ENCODE data around the gene LAMB1. TPM values are rescaled to one million over a fixed set of nuclear protein-coding genes. Genes with fewer than 3 reads are reported as not detected.
A peak's percentile ranks its signal among the peaks of the same experiment; 100 is the strongest.

LAMB1 gene
- total RNA-seq, 1 donor, result 332 TPM

GRCh38 chr7:107884066-107884818 lies 118.7 kb downstream of the LAMB1 start:
- DNase-seq (ENCODE audit: low read depth), result no peak
- no peak overlapping the region for H3K4me3 ChIP-seq (ENCODE audit: low read depth, low read length)
- no peak for TF ChIP-seq CTCF (IDR thresholded peaks at IDR 0.05; ENCODE audit: insufficient read depth, low read length)

GRCh38 chr7:107882766-107883165 lies 120.2 kb downstream of the LAMB1 start:
- TF ChIP-seq CTCF (IDR thresholded peaks at IDR 0.05; ENCODE audit: insufficient read depth, low read length), result no peak
- no peak overlapping the region for H3K4me3 ChIP-seq (ENCODE audit: low read depth, low read length)
- DNase-seq (ENCODE audit: low read depth), result no peak

- peak; percentile 83 for TF ChIP-seq CTCF (IDR thresholded peaks at IDR 0.05; ENCODE audit: insufficient read depth, low read length)
- no peak overlapping the region for H3K4me3 ChIP-seq (ENCODE audit: low read depth, low read length)
- peak; percentile 67 for DNase-seq (ENCODE audit: low read depth)
Observed at GRCh38 chr7:107879400-107880035, 123.4 kb downstream of the LAMB1 start.

GRCh38 chr7:107878636-107879035 lies 124.3 kb downstream of the LAMB1 start:
- no peak overlapping the region for H3K4me3 ChIP-seq (ENCODE audit: low read depth, low read length)
- no peak for DNase-seq (ENCODE audit: low read depth)
- no peak for TF ChIP-seq CTCF (IDR thresholded peaks at IDR 0.05; ENCODE audit: insufficient read depth, low read length)

GRCh38 chr7:107877731-107878382 lies 125.1 kb downstream of the LAMB1 start:
- DNase-seq (ENCODE audit: low read depth), result no peak
- no peak for TF ChIP-seq CTCF (IDR thresholded peaks at IDR 0.05; ENCODE audit: insufficient read depth, low read length)
- H3K4me3 ChIP-seq (ENCODE audit: low read depth, low read length), result no peak overlapping the region

- no peak for TF ChIP-seq CTCF (IDR thresholded peaks at IDR 0.05; ENCODE audit: insufficient read depth, low read length)
- no peak for DNase-seq (ENCODE audit: low read depth)
- H3K4me3 ChIP-seq (ENCODE audit: low read depth, low read length), result no peak overlapping the region
Observed at GRCh38 chr7:107876916-107877315, 126.0 kb downstream of the LAMB1 start.

Data from fibroblast of the aortic adventitia (primary cell).